Measurements from ENCODE around the gene SCUBE3. TPM values are rescaled to one million over a fixed set of nuclear protein-coding genes. Genes with fewer than 3 reads are reported as not detected.

Gene SCUBE3
- total and polyA plus RNA-seq, 2 of the 13 experiments (the other 11 are each of a cell fraction or from before 2014, with no cell fraction given): not detected

DNA sequence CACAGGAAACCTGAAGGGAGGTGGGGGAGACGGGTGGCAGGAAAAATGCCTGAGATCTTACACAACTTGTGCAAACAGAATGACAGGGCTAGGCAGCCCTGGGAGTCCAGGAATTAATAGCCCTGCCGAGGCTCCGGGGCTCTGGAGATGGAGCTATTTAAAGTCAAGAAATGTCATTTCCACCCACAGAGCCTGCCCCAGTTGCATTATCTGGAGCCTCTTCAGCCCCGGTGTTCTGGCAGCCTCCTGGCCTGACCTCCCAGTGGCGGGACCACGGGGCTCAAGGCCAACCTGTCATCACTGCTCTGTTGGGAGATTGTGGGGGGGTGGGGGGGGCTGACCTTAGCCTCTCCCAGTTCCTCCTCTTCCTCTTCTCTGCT lies 28.5 kb upstream of the SCUBE3 start (continued):
- TF ChIP-seq, protein P1, sequence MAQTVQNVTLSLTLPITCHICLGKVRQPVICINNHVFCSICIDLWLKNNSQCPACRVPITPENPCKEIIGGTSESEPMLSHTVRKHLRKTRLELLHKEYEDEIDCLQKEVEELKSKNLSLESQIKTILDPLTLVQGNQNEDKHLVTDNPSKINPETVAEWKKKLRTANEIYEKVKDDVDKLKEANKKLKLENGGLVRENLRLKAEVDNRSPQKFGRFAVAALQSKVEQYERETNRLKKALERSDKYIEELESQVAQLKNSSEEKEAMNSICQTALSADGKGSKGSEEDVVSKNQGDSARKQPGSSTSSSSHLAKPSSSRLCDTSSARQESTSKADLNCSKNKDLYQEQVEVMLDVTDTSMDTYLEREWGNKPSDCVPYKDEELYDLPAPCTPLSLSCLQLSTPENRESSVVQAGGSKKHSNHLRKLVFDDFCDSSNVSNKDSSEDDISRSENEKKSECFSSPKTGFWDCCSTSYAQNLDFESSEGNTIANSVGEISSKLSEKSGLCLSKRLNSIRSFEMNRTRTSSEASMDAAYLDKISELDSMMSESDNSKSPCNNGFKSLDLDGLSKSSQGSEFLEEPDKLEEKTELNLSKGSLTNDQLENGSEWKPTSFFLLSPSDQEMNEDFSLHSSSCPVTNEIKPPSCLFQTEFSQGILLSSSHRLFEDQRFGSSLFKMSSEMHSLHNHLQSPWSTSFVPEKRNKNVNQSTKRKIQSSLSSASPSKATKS (CRISPR knock-in tag; IDR thresholded peaks at IDR 0.05): no peak
- TF ChIP-seq TRIM24 (CRISPR knock-in tag; IDR thresholded peaks at IDR 0.05): no peak
- peak; percentile 77 for TF ChIP-seq PHF21A (CRISPR knock-in tag; IDR thresholded peaks at IDR 0.05)
- TF ChIP-seq, protein P2, sequence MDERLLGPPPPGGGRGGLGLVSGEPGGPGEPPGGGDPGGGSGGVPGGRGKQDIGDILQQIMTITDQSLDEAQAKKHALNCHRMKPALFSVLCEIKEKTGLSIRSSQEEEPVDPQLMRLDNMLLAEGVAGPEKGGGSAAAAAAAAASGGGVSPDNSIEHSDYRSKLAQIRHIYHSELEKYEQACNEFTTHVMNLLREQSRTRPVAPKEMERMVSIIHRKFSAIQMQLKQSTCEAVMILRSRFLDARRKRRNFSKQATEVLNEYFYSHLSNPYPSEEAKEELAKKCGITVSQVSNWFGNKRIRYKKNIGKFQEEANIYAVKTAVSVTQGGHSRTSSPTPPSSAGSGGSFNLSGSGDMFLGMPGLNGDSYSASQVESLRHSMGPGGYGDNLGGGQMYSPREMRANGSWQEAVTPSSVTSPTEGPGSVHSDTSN (CRISPR knock-in tag; IDR thresholded peaks at IDR 0.05): no peak
- TF ChIP-seq SSRP1 (CRISPR knock-in tag; IDR thresholded peaks at IDR 0.05): no peak
- TF ChIP-seq ZNF496 (CRISPR knock-in tag; IDR thresholded peaks at IDR 0.05; ENCODE audit: insufficient replicate concordance): no peak
- no peak for TF ChIP-seq MEF2D (CRISPR knock-in tag; IDR thresholded peaks at IDR 0.05)
- TF ChIP-seq AFF4 (CRISPR knock-in tag; IDR thresholded peaks at IDR 0.05): no peak
- no peak for TF ChIP-seq FOXO1 (CRISPR knock-in tag; IDR thresholded peaks at IDR 0.05)
- TF ChIP-seq HDAC2 (CRISPR knock-in tag; IDR thresholded peaks at IDR 0.05): peak; percentile 55
- no peak for TF ChIP-seq RNF2 (conservative IDR thresholded peaks at IDR 0.05; ENCODE audit: low read depth)
- no peak for TF ChIP-seq ZNF547 (CRISPR knock-in tag; IDR thresholded peaks at IDR 0.05)
- TF ChIP-seq ZNF674 (CRISPR knock-in tag; IDR thresholded peaks at IDR 0.05; ENCODE audit: low read depth): no peak
- no peak for TF ChIP-seq REST (IDR thresholded peaks at IDR 0.05; ENCODE audit: borderline replicate concordance in 1 of 2, low read depth in 1 of 2, low read length in 2 of 2)
- TF ChIP-seq, protein P3, sequence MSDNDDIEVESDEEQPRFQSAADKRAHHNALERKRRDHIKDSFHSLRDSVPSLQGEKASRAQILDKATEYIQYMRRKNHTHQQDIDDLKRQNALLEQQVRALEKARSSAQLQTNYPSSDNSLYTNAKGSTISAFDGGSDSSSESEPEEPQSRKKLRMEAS (IDR thresholded peaks at IDR 0.05): no peak
- TF ChIP-seq HDAC1 (CRISPR knock-in tag; IDR thresholded peaks at IDR 0.05): no peak
- no peak for TF ChIP-seq ARHGAP35 (CRISPR knock-in tag; IDR thresholded peaks at IDR 0.05; ENCODE audit: borderline replicate concordance)
- TF ChIP-seq TFAP4 (IDR thresholded peaks at IDR 0.05; ENCODE audit: borderline replicate concordance, low read depth): no peak
- peak; percentile 25; the same call in 1 of the 2 replicates for TF ChIP-seq RCOR2 (CRISPR knock-in tag; IDR thresholded peaks at IDR 0.05)
- TF ChIP-seq ZNF850 (CRISPR knock-in tag; conservative IDR thresholded peaks at IDR 0.05): no peak
